Prostate gland (tissue), 2 donors: Measurements from ENCODE around the gene PDE2A. TPM values are rescaled to one million over a fixed set of nuclear protein-coding genes. Genes with fewer than 3 reads are reported as not detected.

Experiments used
- DNase-seq: peaks from one replicate; pipeline ENCODE4 v3.0.0-alpha.2; 2019; ENCODE audit warnings: low spot score
- H3K27ac ChIP-seq, 2 donors: fragments of 200-600 bp; sonication (generic); 2 replicates each; pipeline ENCODE4 v1.5.1; 2017 to 2019
- H3K27me3 ChIP-seq: fragments of 200-600 bp; sonication (generic); replicated peaks from 2 replicates; pipeline ENCODE4 v1.5.1; 2019; ENCODE audit not compliant: insufficient read depth
- H3K36me3 ChIP-seq, 2 donors: fragments of 200-600 bp; sonication (generic); 1 replicate in 1 of 2; 2 replicates in 1 of 2; pipeline versions ENCODE4 v1.5.1 to v1.8.1; 2017 to 2019
- H3K4me1 ChIP-seq: fragments of 200-600 bp; sonication (generic); replicated peaks from 2 replicates; pipeline ENCODE4 v1.5.1; 2019
- H3K4me3 ChIP-seq, 2 donors: fragments of 200-600 bp; sonication (generic); 2 replicates each; pipeline ENCODE4 v1.5.1; 2017 to 2019
- H3K9me3 ChIP-seq: fragments of 200-600 bp; sonication (generic); 2 replicates; pipeline ENCODE4 v1.5.1; 2017
- CTCF ChIP-seq, 4 experiments: fragments of 200-600 bp in 2 of 4; fragments of 450-650 bp in 2 of 4; sonication (generic) in 2 of 4; IDR thresholded peaks; 1 replicate in 3 of 4; 2 replicates in 1 of 4; pipeline ENCODE4 v1.5.1; 2016 to 2019; ENCODE audit warnings: antibody characterized with exemption in 4 of 4, mild to moderate bottlenecking in 2 of 4, moderate library complexity in 2 of 4
- POLR2A ChIP-seq: fragments of 450-650 bp; IDR thresholded peaks from one replicate; pipeline ENCODE4 v1.6.1; 2016; ENCODE audit warnings: antibody characterized with exemption, mild to moderate bottlenecking
- POLR2AphosphoS5 ChIP-seq: sonication (generic); formaldehyde crosslinking; IDR thresholded peaks from one replicate; pipeline ENCODE4 v1.6.1; 2017; ENCODE audit warnings: antibody characterized with exemption
- WGBS: methylation state at CpG from one replicate; pipeline ENCODE4 v1.1.5; 2018; 5-methylcytosine and 5-hydroxymethylcytosine counted together
- intact Hi-C: fragments of 100-400 bp; cut with DNase I; formaldehyde crosslinking; loops from one replicate; pipeline ENCODE4 v1.14.2; 2022
- total RNA-seq, 2 donors: library from RNA; depleted of rRNA; stranded (reverse); fragments of >200 nt; gene quantifications; one replicate each; pipeline ENCODE4 v1.1.0, GENCODE V29; 2016

The PDE2A gene
- total RNA-seq, 2 donors from 2014 or later = 24.2 to 47.7 TPM

DNA sequence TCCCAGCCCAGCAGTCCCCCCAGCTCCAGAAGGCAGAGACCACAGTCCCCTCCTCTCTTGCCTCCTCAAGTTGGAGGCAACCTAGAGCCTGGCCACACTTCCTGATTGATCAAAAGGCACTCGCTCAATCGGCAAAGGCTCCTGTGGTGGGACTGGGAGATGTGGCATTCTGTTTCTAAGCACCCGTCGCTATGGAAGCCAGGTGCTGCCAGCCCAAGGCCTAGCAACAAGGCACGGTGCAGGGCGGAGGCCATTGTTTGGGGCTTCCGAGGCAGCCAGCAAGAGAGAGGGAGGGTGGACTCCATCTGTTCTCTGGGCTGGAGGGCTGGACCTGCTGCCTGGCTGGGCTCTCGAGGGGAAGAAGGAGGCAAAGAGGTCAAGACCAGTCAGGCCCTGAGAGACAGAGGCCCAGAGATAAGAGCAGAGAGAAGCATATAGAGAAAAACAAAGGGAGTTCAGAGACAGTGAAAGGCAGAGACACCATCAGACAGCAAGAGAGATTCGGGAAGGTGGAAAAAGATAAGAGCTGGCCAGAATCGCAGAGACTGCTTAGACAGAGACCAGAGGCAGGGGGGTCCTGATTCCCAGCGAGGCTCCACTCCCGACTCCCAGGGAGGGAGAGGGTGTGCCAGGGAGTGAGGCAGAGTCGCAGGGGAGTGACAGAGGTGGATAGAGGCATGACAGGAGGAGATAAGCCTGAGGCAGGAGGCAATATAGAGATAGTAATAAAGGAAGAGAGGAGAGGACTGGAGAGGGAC, 21.2 kb downstream of the PDE2A start:
- no peak overlapping the region for H3K4me3 ChIP-seq
- intact Hi-C loops = no loop called here
- TF ChIP-seq POLR2A = no peak
- no peak for TF ChIP-seq POLR2AphosphoS5
- TF ChIP-seq CTCF (IDR thresholded peaks at IDR 0.05) = no peak
- H3K4me1 ChIP-seq = no peaks in the 10 kb centered on the region
- no peaks in the 10 kb centered on the region for H3K9me3 ChIP-seq
- H3K27ac ChIP-seq = no peak overlapping the region
- no peaks in the 10 kb centered on the region for H3K27me3 ChIP-seq
- no peak for DNase-seq
- H3K36me3 ChIP-seq = no peaks in the 10 kb centered on the region
- WGBS = 50% methylated on average over 13 of the region's 13 CpGs

DNA sequence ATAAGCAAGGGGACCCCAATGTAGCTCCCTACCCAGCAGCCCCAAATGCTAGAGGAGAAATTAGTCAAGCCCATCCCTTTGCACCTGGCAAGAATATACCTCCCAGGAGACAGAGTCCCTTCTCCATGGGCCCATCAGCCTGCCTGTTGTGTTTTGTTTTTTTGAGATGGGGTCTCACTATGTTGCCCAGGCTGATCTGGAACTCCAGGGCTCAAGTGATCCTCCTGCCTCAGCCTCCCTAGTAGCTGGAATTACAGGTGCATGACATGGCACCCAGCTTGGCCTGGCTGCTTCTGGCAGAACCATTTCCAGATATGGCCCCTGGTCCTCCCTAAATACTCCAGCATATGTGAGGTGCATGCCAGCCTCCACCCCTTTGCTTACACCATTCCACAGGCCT, 22.1 kb downstream of the PDE2A start:
- intact Hi-C loops = no loop called here
- TF ChIP-seq POLR2AphosphoS5 = no peak
- TF ChIP-seq CTCF (IDR thresholded peaks at IDR 0.05) = no peak
- no peak for TF ChIP-seq POLR2A
- Histone ChIP-seq H3K27ac (no peak overlapping the region), H3K4me1 (no peaks in the 10 kb centered on the region), H3K27me3 (no peaks in the 10 kb centered on the region), H3K9me3 (no peaks in the 10 kb centered on the region), H3K4me3 (no peak overlapping the region), H3K36me3 (no peaks in the 10 kb centered on the region)
- no peak for DNase-seq

GRCh38 chr11:72649215-72649976, 24.8 kb downstream of the PDE2A start:
- H3K27ac ChIP-seq = no peak overlapping the region
- H3K4me1 ChIP-seq = no peaks in the 10 kb centered on the region
- no peaks in the 10 kb centered on the region for H3K36me3 ChIP-seq
- no peak overlapping the region for H3K4me3 ChIP-seq
- 64% methylated on average over 5 of the region's 5 CpGs for WGBS
- no peak for TF ChIP-seq CTCF (IDR thresholded peaks at IDR 0.05)
- no peak for TF ChIP-seq POLR2A
- no peak for TF ChIP-seq POLR2AphosphoS5
- intact Hi-C loops = no loop called here
- no peak for DNase-seq
- H3K9me3 ChIP-seq = no peaks in the 10 kb centered on the region
- no peaks in the 10 kb centered on the region for H3K27me3 ChIP-seq

DNA sequence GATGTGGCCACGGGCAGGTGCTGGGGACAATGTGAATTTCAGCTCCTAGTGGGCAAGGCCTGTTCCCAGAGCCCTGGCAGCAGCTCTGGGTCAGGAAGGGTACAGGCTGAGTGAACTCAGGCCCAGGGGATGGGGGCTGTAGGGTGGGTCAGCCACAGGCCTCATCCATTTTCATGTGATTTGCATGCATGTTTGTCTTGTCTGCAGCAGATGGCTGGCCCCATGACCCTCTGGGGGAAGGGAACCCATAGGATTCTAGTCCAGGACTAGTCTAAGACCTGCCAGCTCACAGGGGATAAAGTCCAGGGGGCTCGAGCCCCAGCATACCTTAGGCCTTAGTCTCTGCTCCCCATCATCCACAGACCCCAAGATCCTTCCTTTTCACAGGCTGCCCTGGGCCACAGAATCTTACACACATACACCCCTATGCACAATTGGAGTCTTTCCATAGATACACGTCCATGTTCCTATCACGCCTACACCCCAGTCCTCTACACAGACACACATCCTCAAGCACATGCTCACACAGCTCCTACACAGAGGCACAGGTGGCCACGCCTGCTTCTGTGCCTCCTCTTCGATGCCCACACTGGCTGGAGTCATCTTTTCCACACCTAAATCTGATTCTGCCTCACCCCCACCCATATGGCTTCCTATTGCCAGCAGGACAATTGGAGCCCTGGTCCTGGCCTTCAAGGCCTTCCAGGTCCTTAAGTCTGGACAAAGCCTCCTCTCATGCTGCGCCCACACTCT, 25.7 kb downstream of the PDE2A start:
- no peaks in the 10 kb centered on the region for H3K9me3 ChIP-seq
- WGBS = 85% methylated on average over 7 of the region's 7 CpGs
- H3K27me3 ChIP-seq = no peaks in the 10 kb centered on the region
- TF ChIP-seq POLR2A = no peak
- H3K4me1 ChIP-seq = no peaks in the 10 kb centered on the region
- H3K36me3 ChIP-seq = no peaks in the 10 kb centered on the region
- no peak overlapping the region for H3K27ac ChIP-seq
- DNase-seq = no peak
- intact Hi-C loops = no loop called here
- no peak overlapping the region for H3K4me3 ChIP-seq

GRCh38 chr11:72647882-72648281, 26.3 kb downstream of the PDE2A start:
- no peak overlapping the region for H3K4me3 ChIP-seq
- H3K27me3 ChIP-seq = no peaks in the 10 kb centered on the region
- no peak for DNase-seq
- no peaks in the 10 kb centered on the region for H3K36me3 ChIP-seq
- no peak overlapping the region for H3K27ac ChIP-seq
- WGBS = 92% methylated on average over 4 of the region's 4 CpGs
- no peaks in the 10 kb centered on the region for H3K4me1 ChIP-seq
- H3K9me3 ChIP-seq = no peaks in the 10 kb centered on the region
- TF ChIP-seq POLR2A (no peak), POLR2AphosphoS5 (no peak), CTCF (IDR thresholded peaks at IDR 0.05) (no peak)
- intact Hi-C loops = no loop called here
